A673 (cell line): ENCODE measurements around the gene CLVS2.

ENCODE experiments used
- EZH2 ChIP-seq: fragments of 200-600 bp; sonication (generic); IDR thresholded peaks from 2 replicates; pipeline ENCODE4 v1.6.1; 2017; ENCODE audit warnings: borderline replicate concordance, low read depth, mild to moderate bottlenecking, mixed read lengths, antibody characterized with exemption, low read length; ENCODE audit not compliant: poor library complexity, severe bottlenecking
- TF ChIP-seq, protein P1 (sequence below): fragments of 300-800, 200-600 bp; sonication (generic); conservative IDR thresholded peaks from 2 replicates; pipeline ENCODE4 v1.5.1; 2017; ENCODE audit warnings: low read depth, mild to moderate bottlenecking, antibody characterized with exemption, low read length, moderate library complexity, mixed read lengths

DNA sequence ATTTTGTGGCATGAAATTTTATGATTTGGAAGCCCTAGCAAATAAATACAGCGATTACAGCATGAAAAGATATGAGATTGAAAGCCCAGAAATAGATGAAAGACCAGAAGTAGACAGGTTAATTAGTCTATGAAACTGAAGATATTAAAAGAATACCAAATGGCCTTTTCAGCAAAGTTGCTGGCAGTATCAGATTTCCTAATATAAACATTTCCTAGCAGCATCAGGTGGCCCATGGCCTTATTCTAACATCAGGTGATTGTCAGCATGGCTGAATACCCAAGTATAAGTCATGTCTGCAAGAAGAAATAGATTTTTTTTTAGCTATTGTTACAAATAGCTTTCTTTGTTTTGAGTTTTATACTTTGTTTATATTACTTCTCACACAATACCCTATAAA lies 93.2 kb downstream of the CLVS2 start:
- TF ChIP-seq, protein P1, sequence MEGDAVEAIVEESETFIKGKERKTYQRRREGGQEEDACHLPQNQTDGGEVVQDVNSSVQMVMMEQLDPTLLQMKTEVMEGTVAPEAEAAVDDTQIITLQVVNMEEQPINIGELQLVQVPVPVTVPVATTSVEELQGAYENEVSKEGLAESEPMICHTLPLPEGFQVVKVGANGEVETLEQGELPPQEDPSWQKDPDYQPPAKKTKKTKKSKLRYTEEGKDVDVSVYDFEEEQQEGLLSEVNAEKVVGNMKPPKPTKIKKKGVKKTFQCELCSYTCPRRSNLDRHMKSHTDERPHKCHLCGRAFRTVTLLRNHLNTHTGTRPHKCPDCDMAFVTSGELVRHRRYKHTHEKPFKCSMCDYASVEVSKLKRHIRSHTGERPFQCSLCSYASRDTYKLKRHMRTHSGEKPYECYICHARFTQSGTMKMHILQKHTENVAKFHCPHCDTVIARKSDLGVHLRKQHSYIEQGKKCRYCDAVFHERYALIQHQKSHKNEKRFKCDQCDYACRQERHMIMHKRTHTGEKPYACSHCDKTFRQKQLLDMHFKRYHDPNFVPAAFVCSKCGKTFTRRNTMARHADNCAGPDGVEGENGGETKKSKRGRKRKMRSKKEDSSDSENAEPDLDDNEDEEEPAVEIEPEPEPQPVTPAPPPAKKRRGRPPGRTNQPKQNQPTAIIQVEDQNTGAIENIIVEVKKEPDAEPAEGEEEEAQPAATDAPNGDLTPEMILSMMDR: no peak
- no peak for TF ChIP-seq EZH2
